Brain pericyte (primary cell): ENCODE data around the gene HMGCL.

ENCODE experiments used
- DNase-seq: peaks from one replicate; pipeline ENCODE4 v3.0.0-alpha.2; 2012; ENCODE audit warnings: low read depth, low spot score

HMGCL gene

DNA sequence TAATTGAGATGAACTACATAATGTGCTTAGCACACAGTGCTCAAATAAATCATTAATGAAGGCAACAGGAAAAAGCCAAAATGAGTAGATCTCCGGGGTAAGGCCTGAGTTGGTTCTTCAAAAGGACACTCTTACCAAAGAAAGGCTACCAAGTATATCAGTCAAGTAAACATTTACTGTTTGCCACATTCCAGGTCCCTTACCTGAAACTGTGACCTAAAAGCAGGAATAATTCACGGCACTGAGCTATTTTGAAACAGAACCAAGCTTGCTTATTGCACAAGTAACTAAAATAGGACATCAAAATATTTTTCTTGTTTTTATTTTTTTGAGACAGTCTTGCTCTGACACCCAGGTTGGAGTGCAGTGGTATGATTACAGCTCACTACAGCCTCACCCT, 49.0 kb downstream of the HMGCL start:
- DNase-seq, result no peak

DNA sequence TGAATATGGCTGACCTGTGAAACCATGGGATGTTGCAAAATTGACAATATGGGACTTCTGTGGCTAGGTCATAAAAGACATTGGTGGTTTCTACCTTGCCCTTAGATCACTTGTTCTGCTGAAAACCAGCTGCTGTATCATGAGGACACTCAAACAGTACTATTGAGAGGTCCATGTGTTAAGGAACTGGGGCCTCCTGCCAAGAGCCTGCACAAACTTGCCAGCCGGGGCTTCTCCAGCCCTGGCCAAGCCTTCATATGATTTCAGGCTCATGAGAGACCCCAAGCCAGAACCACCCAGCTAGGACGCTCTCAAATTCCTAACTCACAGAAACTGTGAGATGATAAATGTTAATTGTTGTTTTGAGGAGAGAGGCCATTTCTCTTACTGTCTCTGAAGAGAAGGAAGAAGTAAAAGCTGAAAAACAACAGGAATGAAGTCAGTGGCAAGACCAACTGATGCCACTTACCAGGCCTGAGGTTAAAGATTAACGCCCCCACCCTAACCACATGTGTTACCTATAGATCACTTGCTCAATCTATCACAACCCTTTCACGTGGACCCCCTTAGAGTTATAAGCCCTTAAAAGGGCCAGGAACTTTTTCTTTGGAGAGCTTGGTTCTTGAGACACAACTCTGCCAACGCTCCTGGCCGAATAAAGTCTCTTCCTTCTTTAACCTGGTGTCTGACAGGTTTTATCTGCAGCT, 50.9 kb downstream of the HMGCL start:
- no peak for DNase-seq

GRCh38 chr1:23772854-23773242, 52.4 kb downstream of the HMGCL start:
- no peak for DNase-seq

DNA sequence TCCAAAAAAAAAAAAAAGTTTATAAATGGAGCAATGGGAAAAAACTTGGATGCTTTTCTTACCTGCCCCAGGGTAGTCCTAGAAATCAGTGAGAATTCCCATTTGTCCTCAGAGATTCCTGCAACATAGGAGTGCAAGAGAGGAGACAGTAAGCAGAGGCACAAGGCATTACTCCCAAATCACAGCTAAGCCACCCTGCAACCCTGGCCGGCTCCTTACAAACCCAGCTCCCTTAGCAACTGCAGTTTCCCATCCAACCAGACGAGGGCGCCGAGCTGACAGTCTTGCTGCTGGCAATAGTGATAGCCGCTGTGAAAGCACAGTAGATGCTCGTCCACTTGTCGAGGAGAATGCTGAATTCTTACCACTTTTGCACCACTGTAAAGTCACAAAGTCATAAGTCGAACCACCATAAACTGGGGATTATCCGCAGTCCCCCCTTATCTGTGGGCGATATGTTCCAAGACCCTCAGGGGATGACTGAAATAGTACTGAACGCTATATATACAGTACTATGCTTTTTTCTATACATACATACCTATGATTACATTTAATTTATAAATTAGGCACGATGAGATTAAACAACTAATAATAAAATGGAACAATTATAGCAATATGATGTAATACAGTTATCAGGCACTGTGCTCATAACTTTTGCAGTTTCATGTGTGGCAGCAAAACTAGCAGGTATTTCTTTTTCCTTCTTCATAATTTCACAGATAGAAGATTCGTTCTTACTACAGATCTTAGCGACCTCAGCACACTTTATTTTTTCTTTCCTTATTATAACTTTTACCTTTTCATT, 53.0 kb downstream of the HMGCL start:
- peak; percentile 41 for DNase-seq

- no peak for DNase-seq
Observed at GRCh38 chr1:23768733-23769132, 56.5 kb downstream of the HMGCL start.

DNA sequence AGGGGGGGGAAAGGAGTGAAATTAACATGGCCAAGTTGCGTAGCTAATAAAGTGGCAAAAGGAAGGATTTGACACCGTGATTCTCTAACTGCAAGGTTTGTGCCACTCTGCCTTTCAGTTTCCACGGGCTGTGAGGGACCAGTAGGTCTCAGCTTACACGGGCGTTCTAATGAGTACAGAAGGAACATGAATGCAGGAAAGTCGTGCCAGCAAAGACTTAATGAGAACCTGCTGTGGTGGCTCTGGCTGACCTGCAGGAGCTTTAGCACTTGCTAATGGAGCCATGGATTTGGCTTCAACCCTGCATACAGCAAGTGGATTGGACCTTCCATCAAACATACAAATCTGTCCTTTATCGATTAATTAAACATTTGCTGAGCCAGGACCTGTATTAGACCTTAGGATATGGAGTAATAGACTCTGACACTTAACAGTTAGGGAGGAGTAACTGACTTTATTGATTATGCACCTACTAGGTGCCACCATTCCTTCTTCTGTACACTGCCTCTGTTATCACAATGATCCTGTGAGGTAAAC, 62.1 kb downstream of the HMGCL start:
- DNase-seq, result no peak

- DNase-seq, result no peak
Observed at GRCh38 chr1:23759277-23759676, 66.0 kb downstream of the HMGCL start.

- DNase-seq, result no peak
Observed at GRCh38 chr1:23757812-23758211, 67.4 kb downstream of the HMGCL start.

DNA sequence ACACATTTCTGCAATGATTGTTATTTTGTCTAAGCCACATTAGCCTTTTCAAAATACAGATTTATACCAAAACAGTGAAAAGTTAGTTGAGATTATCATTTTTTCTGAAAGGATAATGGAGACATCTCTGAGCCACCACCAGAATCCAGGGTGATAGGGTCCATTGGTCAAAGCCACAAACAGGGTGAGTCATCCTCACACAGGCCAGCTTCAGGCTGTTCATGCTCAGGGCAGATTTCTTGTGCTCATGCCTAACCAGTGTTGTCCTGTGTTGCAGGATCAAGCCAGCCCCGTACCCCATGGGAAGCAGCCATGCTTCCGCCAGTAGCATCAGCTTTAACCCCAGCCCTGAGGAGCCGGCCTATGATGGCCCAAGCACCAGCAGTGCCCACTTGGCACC, 68.6 kb downstream of the HMGCL start:
- DNase-seq, result no peak

DNA sequence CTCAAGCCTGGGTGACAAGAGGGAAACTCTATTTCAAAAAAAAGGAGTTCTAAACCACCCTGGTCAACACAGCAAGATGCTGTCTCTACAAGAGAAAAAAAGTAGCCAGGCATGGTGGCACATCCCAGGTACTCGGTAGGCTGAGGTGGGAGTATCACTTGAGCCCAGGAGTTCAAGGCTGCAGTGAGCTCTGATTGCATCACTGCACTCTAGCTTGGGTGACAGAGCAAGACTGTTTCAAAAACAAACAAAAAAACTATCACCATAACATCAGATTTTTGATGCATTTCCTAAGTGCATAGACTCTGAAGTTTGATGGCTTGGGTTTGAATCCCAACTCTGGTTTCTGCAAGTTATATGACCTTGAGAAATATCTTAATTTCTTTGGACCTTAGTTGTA, 72.3 kb downstream of the HMGCL start:
- DNase-seq, result no peak
